Calu3 (cell line): ENCODE data around the gene PTPRG. TPM values are rescaled to one million over a fixed set of nuclear protein-coding genes. Genes with fewer than 3 reads are reported as not detected.

ENCODE experiments used
- BruUV-seq: library from RNA; stranded (reverse); fragments of 400-500 nt; replicated peaks from 2 replicates; lab custom pipeline; 2021; lab: Mats Ljungman, UMichigan
- CTCF ChIA-PET: fragments of 300-600 bp; sonication (Branson Sonifier 250); formaldehyde crosslinking; loops from one replicate; lab custom pipeline; 2022; ENCODE audit warnings: antibody characterized with exemption; lab: Charles Lee
- DNase-seq: peaks from one replicate; pipeline ENCODE4 v3.0.0; 2022
- H3K27ac Mint-ChIP-seq: one replicate; pipeline ENCODE4 v1.8.0; 2022; ENCODE audit warnings: mixed read lengths; ENCODE audit not compliant: unreplicated experiment
- H3K27me3 Mint-ChIP-seq: one replicate; pipeline ENCODE4 v1.8.0; 2022; ENCODE audit warnings: mixed read lengths; ENCODE audit not compliant: unreplicated experiment
- H3K36me3 Mint-ChIP-seq: one replicate; pipeline ENCODE4 v1.8.0; 2022; ENCODE audit warnings: mild to moderate bottlenecking, moderate library complexity, mixed read lengths; ENCODE audit not compliant: insufficient read depth, unreplicated experiment
- H3K4me1 Mint-ChIP-seq: one replicate; pipeline ENCODE4 v1.8.0; 2022; ENCODE audit warnings: mild to moderate bottlenecking, low read depth, mixed read lengths; ENCODE audit not compliant: unreplicated experiment
- H3K4me3 Mint-ChIP-seq: one replicate; pipeline ENCODE4 v1.8.0; 2022; ENCODE audit warnings: mild to moderate bottlenecking, low read depth, moderate library complexity, mixed read lengths; ENCODE audit not compliant: unreplicated experiment
- H3K9me3 Mint-ChIP-seq: one replicate; pipeline ENCODE4 v1.8.0; 2022; ENCODE audit warnings: low read depth, mixed read lengths; ENCODE audit not compliant: unreplicated experiment
- CTCF ChIP-seq: fragments of 200-600 bp; IDR thresholded peaks from one replicate; pipeline ENCODE4 v1.8.0; 2022; ENCODE audit warnings: antibody characterized with exemption; ENCODE audit not compliant: unreplicated experiment
- intact Hi-C: fragments of 100-400 bp; cut with micrococcal nuclease; formaldehyde crosslinking; loops from one replicate; pipeline ENCODE4 v1.10.0; 2022; ENCODE audit not compliant: unreplicated experiment
- total RNA-seq: library from RNA; stranded (reverse); gene quantifications from 2 replicates; pipeline ENCODE4 v1.2.3, GENCODE V29; 2022

Gene PTPRG
- total RNA-seq, 1 experiment from 2014 or later = 0.35 TPM

GRCh38 chr3:62007036-62007435 is 445.7 kb downstream of the PTPRG start:
- intact Hi-C loops = no loop called here
- no peaks in the 10 kb centered on the region for H3K4me1 Mint-ChIP-seq

GRCh38 chr3:62010989-62011388 is 449.6 kb downstream of the PTPRG start:
- no TSS peak for BruUV-seq
- TF ChIP-seq CTCF = no peak
- Mint-ChIP-seq H3K27me3 (no peaks in the 10 kb centered on the region), H3K27ac (no peak overlapping the region), H3K9me3 (peaks cover 9% of the 10 kb centered on the region), H3K36me3 (no peaks in the 10 kb centered on the region), H3K4me1 (no peaks in the 10 kb centered on the region), H3K4me3 (no peak overlapping the region)
- CTCF ChIA-PET = no interaction called here
- intact Hi-C loops = no loop called here
- no peak for DNase-seq

More at GRCh38 chr3:62007036-62007435, 445.7 kb downstream of the PTPRG start:
- no peak overlapping the region for H3K27ac Mint-ChIP-seq
- no peak for TF ChIP-seq CTCF
- H3K36me3 Mint-ChIP-seq = no peaks in the 10 kb centered on the region
- DNase-seq = no peak
- no peak overlapping the region for H3K4me3 Mint-ChIP-seq
- H3K27me3 Mint-ChIP-seq = no peaks in the 10 kb centered on the region
- BruUV-seq = no TSS peak
- CTCF ChIA-PET = no interaction called here
- H3K9me3 Mint-ChIP-seq = peaks cover 7% of the 10 kb centered on the region

- no peak for DNase-seq
- H3K9me3 Mint-ChIP-seq = peaks cover 11% of the 10 kb centered on the region
- no peaks in the 10 kb centered on the region for H3K4me1 Mint-ChIP-seq
- BruUV-seq = no TSS peak
- no peak for TF ChIP-seq CTCF
- H3K4me3 Mint-ChIP-seq = no peak overlapping the region
- CTCF ChIA-PET = no interaction called here
- intact Hi-C loops = no loop called here
- H3K27ac Mint-ChIP-seq = no peak overlapping the region
- H3K36me3 Mint-ChIP-seq = no peaks in the 10 kb centered on the region
- no peaks in the 10 kb centered on the region for H3K27me3 Mint-ChIP-seq
Observed at GRCh38 chr3:62011666-62012065, 450.3 kb downstream of the PTPRG start.

- Mint-ChIP-seq H3K27me3 (no peaks in the 10 kb centered on the region), H3K9me3 (peaks cover 18% of the 10 kb centered on the region), H3K27ac (no peak overlapping the region), H3K4me1 (no peaks in the 10 kb centered on the region), H3K4me3 (no peak overlapping the region), H3K36me3 (no peaks in the 10 kb centered on the region)
- no peak for DNase-seq
- CTCF ChIA-PET = no interaction called here
- no TSS peak for BruUV-seq
- intact Hi-C loops = no loop called here
- no peak for TF ChIP-seq CTCF
Observed at GRCh38 chr3:62013951-62014350, 452.6 kb downstream of the PTPRG start.
